GM06990 (cell line): ENCODE data around the gene S100A7.
"Not testable (repeated sequence)": the region's sequence is repeated elsewhere in the genome, so short reads cannot be mapped to it uniquely, and the experiment has no call there.

Experiments used
- DNase-seq: peaks from one replicate; pipeline ENCODE4 v3.0.0-alpha.2; 2011; ENCODE audit not compliant: insufficient read length; ENCODE audit errors: extremely low read depth
- H3K27me3 ChIP-seq: replicated peaks from 2 replicates; pipeline ENCODE4 v1.6.0; 2011; ENCODE audit warnings: low read length; ENCODE audit not compliant: control insufficient read depth, insufficient read depth
- H3K36me3 ChIP-seq: 2 replicates; pipeline ENCODE4 v1.5.1; 2011; ENCODE audit warnings: low read length; ENCODE audit not compliant: control insufficient read depth, insufficient read depth
- H3K4me3 ChIP-seq: replicated peaks from 2 replicates; pipeline ENCODE4 v1.5.1; 2011; ENCODE audit warnings: low read depth, mild to moderate bottlenecking, control low read depth, low read length
- TF ChIP-seq, protein P1 (sequence below): IDR thresholded peaks from 2 replicates; pipeline ENCODE4 v1.5.1; 2011; ENCODE audit warnings: low read length, control low read depth, mild to moderate bottlenecking, inconsistent platforms; ENCODE audit not compliant: insufficient read depth, poor library complexity, severe bottlenecking

S100A7 gene

GRCh38 chr1:153422450-153423068, 37.9 kb downstream of the S100A7 start:
- TF ChIP-seq, protein P1, sequence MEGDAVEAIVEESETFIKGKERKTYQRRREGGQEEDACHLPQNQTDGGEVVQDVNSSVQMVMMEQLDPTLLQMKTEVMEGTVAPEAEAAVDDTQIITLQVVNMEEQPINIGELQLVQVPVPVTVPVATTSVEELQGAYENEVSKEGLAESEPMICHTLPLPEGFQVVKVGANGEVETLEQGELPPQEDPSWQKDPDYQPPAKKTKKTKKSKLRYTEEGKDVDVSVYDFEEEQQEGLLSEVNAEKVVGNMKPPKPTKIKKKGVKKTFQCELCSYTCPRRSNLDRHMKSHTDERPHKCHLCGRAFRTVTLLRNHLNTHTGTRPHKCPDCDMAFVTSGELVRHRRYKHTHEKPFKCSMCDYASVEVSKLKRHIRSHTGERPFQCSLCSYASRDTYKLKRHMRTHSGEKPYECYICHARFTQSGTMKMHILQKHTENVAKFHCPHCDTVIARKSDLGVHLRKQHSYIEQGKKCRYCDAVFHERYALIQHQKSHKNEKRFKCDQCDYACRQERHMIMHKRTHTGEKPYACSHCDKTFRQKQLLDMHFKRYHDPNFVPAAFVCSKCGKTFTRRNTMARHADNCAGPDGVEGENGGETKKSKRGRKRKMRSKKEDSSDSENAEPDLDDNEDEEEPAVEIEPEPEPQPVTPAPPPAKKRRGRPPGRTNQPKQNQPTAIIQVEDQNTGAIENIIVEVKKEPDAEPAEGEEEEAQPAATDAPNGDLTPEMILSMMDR: no peak
- Histone ChIP-seq H3K27me3 (no peaks in the 10 kb centered on the region), H3K36me3 (no peaks in the 10 kb centered on the region), H3K4me3 (no peak overlapping the region)
- DNase-seq: no peak

DNA sequence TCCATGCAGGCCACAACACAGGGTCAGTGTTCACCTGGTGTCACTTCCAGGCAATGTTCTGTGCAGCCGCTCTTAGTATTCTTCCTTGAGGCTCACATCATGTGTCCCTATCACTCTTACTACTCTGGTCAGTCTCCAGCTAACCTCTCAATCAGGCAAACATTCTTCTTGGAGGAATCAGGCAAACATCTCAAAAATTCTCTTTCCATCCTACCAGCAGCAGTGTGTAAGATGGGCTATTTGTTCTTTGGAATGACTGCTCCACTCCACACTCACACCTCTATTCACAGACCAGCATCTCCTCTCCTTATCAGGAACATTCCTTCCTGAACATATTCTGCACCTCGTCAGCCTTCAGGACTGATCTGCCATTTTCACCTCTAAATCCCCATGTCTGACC, 40.1 kb downstream of the S100A7 start:
- no peak for DNase-seq
- Histone ChIP-seq H3K4me3 (no peak overlapping the region), H3K27me3 (no peaks in the 10 kb centered on the region), H3K36me3 (no peaks in the 10 kb centered on the region)
- TF ChIP-seq, protein P1: no peak

GRCh38 chr1:153419436-153419793, 41.0 kb downstream of the S100A7 start:
- DNase-seq, H3K36me3 ChIP-seq, H3K27me3 ChIP-seq: not testable (repeated sequence)

GRCh38 chr1:153418758-153419435, 41.6 kb downstream of the S100A7 start:
- H3K36me3 ChIP-seq: not testable (repeated sequence)

More at GRCh38 chr1:153419436-153419793, 41.0 kb downstream of the S100A7 start:
- not testable (repeated sequence) for H3K4me3 ChIP-seq

DNA sequence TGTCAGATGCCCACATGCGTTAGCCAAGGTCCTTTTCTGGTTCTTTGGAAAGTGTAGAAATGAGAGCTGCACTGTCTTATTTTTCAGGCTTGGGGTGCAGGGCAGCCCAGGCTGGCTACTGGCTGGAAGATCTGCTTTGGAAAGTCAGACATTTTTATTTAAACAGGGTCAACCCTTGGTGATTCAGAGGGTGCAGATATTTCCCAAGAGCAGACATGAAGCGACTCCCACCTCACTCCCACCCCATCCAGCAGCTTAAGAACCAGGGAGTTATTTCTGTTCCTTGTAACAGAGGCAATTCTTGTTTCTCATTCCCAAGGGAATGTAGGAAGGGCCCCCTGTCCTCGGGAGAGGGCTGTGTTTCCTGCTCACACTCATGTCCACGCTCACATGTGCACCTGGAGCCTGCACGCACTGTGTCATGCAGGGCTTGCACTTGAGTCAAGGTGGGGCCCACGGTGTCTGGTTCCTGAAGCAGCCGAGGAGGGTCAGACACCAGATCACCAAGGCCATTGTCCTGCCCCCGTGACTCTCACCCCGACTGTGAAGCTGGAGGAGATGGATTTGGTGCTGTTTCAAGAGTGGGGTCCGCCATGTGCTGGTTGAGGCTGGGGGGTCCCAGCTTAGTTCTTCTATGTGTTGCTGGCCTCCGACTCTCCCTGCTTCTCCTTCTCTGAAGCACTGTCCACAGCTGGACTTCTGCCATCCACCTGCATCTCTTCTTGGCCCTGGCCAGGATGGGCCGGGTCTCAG, 43.1 kb downstream of the S100A7 start:
- Histone ChIP-seq H3K4me3 (no peak overlapping the region), H3K36me3 (no peaks in the 10 kb centered on the region), H3K27me3 (no peaks in the 10 kb centered on the region)
- TF ChIP-seq, protein P1: no peak
- no peak for DNase-seq

More at GRCh38 chr1:153418758-153419435, 41.6 kb downstream of the S100A7 start:
- not testable (repeated sequence) for H3K27me3 ChIP-seq, DNase-seq, H3K4me3 ChIP-seq

DNA sequence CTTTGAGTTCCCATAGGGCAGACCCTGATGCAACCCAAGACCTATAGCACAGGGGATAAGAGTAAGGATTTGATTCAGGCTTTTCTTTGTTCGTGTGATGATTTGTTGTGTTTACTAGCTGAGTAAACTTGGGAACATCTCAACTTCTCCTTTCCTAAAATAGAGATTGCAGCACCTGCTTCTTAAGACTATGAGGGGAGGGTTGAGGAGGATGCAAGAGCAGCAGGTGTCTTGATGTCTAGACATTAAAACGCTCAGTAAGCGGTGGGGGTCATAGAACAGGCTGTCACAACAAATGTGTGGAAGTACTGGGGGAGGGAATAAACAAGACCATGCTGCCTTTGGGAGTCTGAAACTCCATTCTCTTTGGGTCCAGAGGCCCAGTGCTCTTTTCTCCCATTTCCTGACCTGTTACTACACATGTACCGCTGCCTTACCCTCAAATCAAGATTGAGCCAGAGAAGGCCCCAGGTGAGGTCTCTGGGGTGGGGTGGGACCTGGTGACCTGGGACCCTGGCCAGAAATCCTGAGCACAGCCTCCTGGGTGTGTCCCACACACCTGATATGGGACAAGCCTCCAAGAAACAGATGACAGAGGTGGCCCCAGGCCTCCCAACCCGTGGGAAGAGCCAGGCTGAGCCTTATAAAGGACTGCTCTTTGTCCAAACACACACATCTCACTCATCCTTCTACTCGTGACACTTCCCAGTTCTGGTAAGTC, 44.4 kb downstream of the S100A7 start, which contains the start of gene S100A7A:
Gene S100A7A, plus strand, starts transcription at position 671 of the 721 bp plus-strand sequence. CDS start 1,563 bp downstream, outside the sequence.
- no peak for DNase-seq
- Histone ChIP-seq H3K36me3 (no peaks in the 10 kb centered on the region), H3K27me3 (no peaks in the 10 kb centered on the region), H3K4me3 (no peak within 1 kb of the TSS)
- TF ChIP-seq, protein P1: no peak

DNA sequence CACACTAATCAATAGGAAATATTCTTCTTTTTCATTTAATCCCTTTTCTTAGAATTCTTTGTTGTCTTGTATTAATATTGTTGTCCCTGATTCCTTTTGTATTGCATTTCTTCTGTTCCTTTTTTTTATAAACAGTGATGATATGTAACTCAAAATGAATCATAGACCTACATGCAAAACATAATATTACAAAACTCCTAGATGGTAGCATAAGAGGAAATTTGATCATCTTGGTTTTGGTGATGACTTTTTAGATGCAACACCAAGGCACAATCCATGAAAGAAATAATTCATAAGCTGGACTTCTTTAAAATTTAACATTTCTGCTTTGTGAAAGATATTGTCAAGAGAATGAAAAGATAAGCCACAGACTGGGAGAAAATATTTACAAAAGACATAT, 46.5 kb downstream of the S100A7 start:
- H3K27me3 ChIP-seq, H3K36me3 ChIP-seq, DNase-seq, H3K4me3 ChIP-seq: not testable (repeated sequence)
